B cell (primary cell): ENCODE data around the gene MLLT10. TPM values are rescaled to one million over a fixed set of nuclear protein-coding genes. Genes with fewer than 3 reads are reported as not detected.

ENCODE experiments used
- ATAC-seq: fragments of 200-7000 bp; cut with Tn5 transposase; one replicate; pipeline ENCODE4 v1.10.0; 2021; ENCODE audit warnings: low read depth, mild to moderate bottlenecking, moderate number of reproducible peaks, moderate library complexity
- CTCF ChIA-PET: fragments of 350-600 bp; sonication (Branson Sonifier 250); formaldehyde crosslinking; loops from one replicate; lab custom pipeline; 2021; ENCODE audit warnings: antibody characterized with exemption, inconsistent platforms; lab: Charles Lee
- POLR2A ChIA-PET: fragments of 350-600 bp; sonication (Branson Sonifier 250); formaldehyde crosslinking; loops from one replicate; lab custom pipeline; 2021; ENCODE audit warnings: antibody characterized with exemption; lab: Charles Lee
- DNase-seq: peaks from one replicate; pipeline ENCODE4 v3.0.0; 2013
- H2AFZ ChIP-seq: 2 replicates; pipeline ENCODE4 v1.6.1; 2012; ENCODE audit warnings: mild to moderate bottlenecking, low read depth, low read length; ENCODE audit not compliant: insufficient read depth, poor library complexity, severe bottlenecking
- H3K27ac ChIP-seq, 2 donors: 1 replicate in 1 of 2; 2 replicates in 1 of 2; pipeline ENCODE4 v1.5.1; 2012 to 2013; ENCODE audit warnings: low read length in 2 of 2, mild to moderate bottlenecking in 2 of 2, moderate library complexity in 1 of 2
- H3K27me3 ChIP-seq, 4 experiments: fragments of 200-600 bp in 1 of 4; sonication (generic) in 1 of 4; replicated peaks in 1 of 4; 1 replicate in 2 of 4; 2 replicates in 2 of 4; pipeline versions ENCODE4 v1.6.1 to v1.7.0; 2013 to 2016; ENCODE audit warnings: low read length in 3 of 4, mild to moderate bottlenecking in 2 of 4, mixed read lengths in 1 of 4, moderate library complexity in 1 of 4; ENCODE audit not compliant: insufficient read depth in 4 of 4, control insufficient read depth in 3 of 4; ENCODE audit errors: control extremely low read depth in 1 of 4
- H3K36me3 ChIP-seq, 2 experiments: replicated peaks in 1 of 2; 1 replicate in 1 of 2; 2 replicates in 1 of 2; pipeline versions ENCODE4 v1.6.1 to v1.7.1; 2013; ENCODE audit warnings: low read length in 1 of 2; ENCODE audit not compliant: insufficient read depth in 2 of 2, control insufficient read depth in 1 of 2; ENCODE audit errors: control extremely low read depth in 1 of 2, extremely low read depth in 1 of 2
- H3K4me1 ChIP-seq, 2 donors: fragments of 200-600 bp in 1 of 2; sonication (generic) in 1 of 2; 1 replicate in 1 of 2; 2 replicates in 1 of 2; pipeline versions ENCODE4 v1.5.1 to v1.6.1; 2013 to 2017; ENCODE audit warnings: low read length in 2 of 2; ENCODE audit not compliant: control insufficient read depth in 2 of 2, insufficient read depth in 2 of 2
- H3K4me2 ChIP-seq: replicated peaks from 2 replicates; pipeline ENCODE3; 2012; ENCODE audit warnings: mild to moderate bottlenecking, low read depth, low read length; ENCODE audit not compliant: poor library complexity, severe bottlenecking
- H3K4me3 ChIP-seq, 5 experiments: fragments of 200-600 bp in 1 of 5; sonication (generic) in 1 of 5; 1 replicate in 3 of 5; 2 replicates in 2 of 5; pipeline versions ENCODE4 v1.5.1 to v1.7.0; 2011 to 2016; ENCODE audit warnings: low read length in 4 of 5, mild to moderate bottlenecking in 4 of 5, low read depth in 2 of 5, control low read depth in 1 of 5, moderate library complexity in 1 of 5; ENCODE audit not compliant: insufficient read depth in 1 of 5; ENCODE audit errors: control extremely low read depth in 1 of 5, extremely low read depth in 1 of 5
- H3K79me2 ChIP-seq: fragments of 200-600 bp; sonication (generic); one replicate; pipeline ENCODE4 v1.6.0; 2016; ENCODE audit warnings: low read length; ENCODE audit not compliant: control insufficient read depth, insufficient read depth
- H3K9ac ChIP-seq: fragments of 200-600 bp; sonication (generic); 2 replicates; pipeline ENCODE4 v1.6.1; 2017; ENCODE audit warnings: mild to moderate bottlenecking, low read length, moderate library complexity
- H3K9me3 ChIP-seq, 3 donors: one replicate each; pipeline versions ENCODE4 v1.6.1 to v1.7.1; 2013; ENCODE audit warnings: low read length in 2 of 3; ENCODE audit not compliant: control insufficient read depth in 2 of 3, insufficient read depth in 1 of 3; ENCODE audit errors: control extremely low read depth in 1 of 3
- H4K20me1 ChIP-seq: 2 replicates; pipeline ENCODE4 v1.6.0; 2012; ENCODE audit warnings: mild to moderate bottlenecking, low read length; ENCODE audit not compliant: insufficient read depth, control insufficient read depth, poor library complexity, severe bottlenecking
- H3K27ac Mint-ChIP-seq: one replicate; pipeline ENCODE4 v1.8.0; 2021; ENCODE audit warnings: mixed read lengths
- H3K27me3 Mint-ChIP-seq: one replicate; pipeline ENCODE4 v1.8.0; 2021; ENCODE audit warnings: mixed read lengths
- H3K4me1 Mint-ChIP-seq: one replicate; pipeline ENCODE4 v1.8.0; 2021; ENCODE audit warnings: mixed read lengths
- H3K4me3 Mint-ChIP-seq: one replicate; pipeline ENCODE4 v1.8.0; 2021; ENCODE audit warnings: mixed read lengths
- H3K9me3 Mint-ChIP-seq: one replicate; pipeline ENCODE4 v1.8.0; 2022; ENCODE audit warnings: mixed read lengths; ENCODE audit not compliant: insufficient read depth
- EZH2 ChIP-seq: IDR thresholded peaks from 2 replicates; pipeline ENCODE4 v1.6.1; 2012; ENCODE audit warnings: borderline replicate concordance, low read depth, mild to moderate bottlenecking, moderate library complexity, low read length; ENCODE audit not compliant: insufficient read depth, poor library complexity, severe bottlenecking
- WGBS: methylation state at CpG from one replicate; pipeline ENCODE4 v1.1.5; 2013; ENCODE audit warnings: missing lambda C conversion rate; ENCODE audit not compliant: insufficient coverage; 5-methylcytosine and 5-hydroxymethylcytosine counted together
- intact Hi-C: fragments of 100-400 bp; cut with micrococcal nuclease; formaldehyde crosslinking; loops from one replicate; pipeline ENCODE4 v1.10.0; 2022
- polyA plus RNA-seq: library from polyadenylated mRNA; depleted of rRNA; stranded (reverse); fragments of >200 nt; gene quantifications from 2 replicates; pipeline ENCODE4 v1.2.3, GENCODE V29; 2012
- total RNA-seq, 2 donors: library from RNA; stranded (reverse); fragments of 120-200 nt in 1 of 2; gene quantifications; 1 replicate in 1 of 2; 2 replicates in 1 of 2; pipeline versions ENCODE4 v1.2.3 to v1.2.4, GENCODE V29; 2013 to 2022
- TF ChIP-seq, protein P1 (sequence below): fragments of 200-600 bp; IDR thresholded peaks from one replicate; pipeline ENCODE4 v1.8.0; 2022; ENCODE audit warnings: antibody characterized with exemption, mild to moderate bottlenecking

MLLT10 gene
- total and polyA plus RNA-seq, 2 donors (not counting 1 experiment from before 2014, with no cell fraction given) = 21.7 to 70.5 TPM

DNA sequence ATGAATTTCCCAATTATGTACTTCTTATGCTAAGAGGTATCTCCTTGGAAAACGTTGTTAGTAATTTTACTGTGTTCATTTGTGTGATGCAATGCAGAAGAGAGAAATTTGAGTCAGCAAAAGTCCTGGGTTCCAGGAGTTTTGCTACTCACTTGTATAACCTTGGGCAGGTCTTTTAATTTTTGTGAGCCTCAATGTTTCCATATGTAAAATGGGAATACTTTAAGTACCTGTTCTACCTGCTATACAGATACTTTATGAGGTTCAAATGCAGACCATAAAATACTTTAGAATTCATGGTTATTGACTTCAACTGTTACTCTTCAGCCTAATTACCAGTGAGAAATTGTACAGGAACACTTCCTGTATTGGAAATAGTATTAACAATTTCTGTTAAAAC lies 185.5 kb downstream of the MLLT10 start:
- Histone ChIP-seq H3K27ac (no peak overlapping the region), H2AFZ (no peak overlapping the region), H3K4me1 (no peaks in the 10 kb centered on the region), H3K27me3 (no peaks in the 10 kb centered on the region), H3K79me2 (no peaks in the 10 kb centered on the region), H3K4me2 (no peak overlapping the region), H4K20me1 (no peaks in the 10 kb centered on the region), H3K9ac (no peak overlapping the region), H3K36me3 (peaks cover 3 to 14% of the 10 kb centered on the region in 2 experiments), H3K4me3 (no peak overlapping the region), H3K9me3 (no peaks in the 10 kb centered on the region)
- ChIA-PET POLR2A (interaction anchor here (0.6 kb wide), 1 partner anchor 123 kb away, joined by 3 read pairs; no protein-coding TSS in a partner anchor), CTCF (no interaction called here)
- DNase-seq (no peak), ATAC-seq (no peak)
- Mint-ChIP-seq H3K9me3 (no peaks in the 10 kb centered on the region), H3K27me3 (no peaks in the 10 kb centered on the region), H3K4me3 (no peak overlapping the region), H3K27ac (no peak overlapping the region), H3K4me1 (no peaks in the 10 kb centered on the region)
- TF ChIP-seq, protein P1, sequence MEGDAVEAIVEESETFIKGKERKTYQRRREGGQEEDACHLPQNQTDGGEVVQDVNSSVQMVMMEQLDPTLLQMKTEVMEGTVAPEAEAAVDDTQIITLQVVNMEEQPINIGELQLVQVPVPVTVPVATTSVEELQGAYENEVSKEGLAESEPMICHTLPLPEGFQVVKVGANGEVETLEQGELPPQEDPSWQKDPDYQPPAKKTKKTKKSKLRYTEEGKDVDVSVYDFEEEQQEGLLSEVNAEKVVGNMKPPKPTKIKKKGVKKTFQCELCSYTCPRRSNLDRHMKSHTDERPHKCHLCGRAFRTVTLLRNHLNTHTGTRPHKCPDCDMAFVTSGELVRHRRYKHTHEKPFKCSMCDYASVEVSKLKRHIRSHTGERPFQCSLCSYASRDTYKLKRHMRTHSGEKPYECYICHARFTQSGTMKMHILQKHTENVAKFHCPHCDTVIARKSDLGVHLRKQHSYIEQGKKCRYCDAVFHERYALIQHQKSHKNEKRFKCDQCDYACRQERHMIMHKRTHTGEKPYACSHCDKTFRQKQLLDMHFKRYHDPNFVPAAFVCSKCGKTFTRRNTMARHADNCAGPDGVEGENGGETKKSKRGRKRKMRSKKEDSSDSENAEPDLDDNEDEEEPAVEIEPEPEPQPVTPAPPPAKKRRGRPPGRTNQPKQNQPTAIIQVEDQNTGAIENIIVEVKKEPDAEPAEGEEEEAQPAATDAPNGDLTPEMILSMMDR = no peak
- TF ChIP-seq EZH2 = no peak
- intact Hi-C loops = no loop called here
- WGBS = no CpG with 5 or more reads among the region's 1 CpG

- ATAC-seq (no peak), DNase-seq (no peak)
- no CpG with 5 or more reads among the region's 3 CpGs for WGBS
- Histone ChIP-seq H3K9me3 (no peaks in the 10 kb centered on the region), H2AFZ (no peak overlapping the region), H3K4me1 (no peaks in the 10 kb centered on the region), H3K27ac (no peak overlapping the region), H3K27me3 (no peaks in the 10 kb centered on the region), H3K79me2 (no peaks in the 10 kb centered on the region), H4K20me1 (no peaks in the 10 kb centered on the region), H3K4me3 (no peak overlapping the region), H3K36me3 (peaks cover 1 to 9% of the 10 kb centered on the region in 2 experiments), H3K9ac (no peak overlapping the region), H3K4me2 (no peak overlapping the region)
- no peaks in the 10 kb centered on the region for H3K4me1 Mint-ChIP-seq
- no peak overlapping the region for H3K27ac Mint-ChIP-seq
- TF ChIP-seq, protein P1 = no peak
- TF ChIP-seq EZH2 = no peak
- intact Hi-C loops = no loop called here
- ChIA-PET CTCF (interaction anchor here (0.8 kb wide), 1 partner anchor 223 kb away, joined by 4 read pairs; no protein-coding TSS in a partner anchor), POLR2A (interaction anchor here (0.6 kb wide), 1 partner anchor 123 kb away, joined by 3 read pairs; no protein-coding TSS in a partner anchor)
- no peaks in the 10 kb centered on the region for H3K9me3 Mint-ChIP-seq
- H3K4me3 Mint-ChIP-seq = no peak overlapping the region
- H3K27me3 Mint-ChIP-seq = no peaks in the 10 kb centered on the region
These were observed 186.1 kb downstream of the MLLT10 start for GRCh38 chr10:21720090-21720489.
